ENCODE data around the gene FCER2.

Gene FCER2

GRCh38 chr19:7729211-7729610 lies 27.3 kb upstream of the FCER2 start:
- no peak overlapping the region for H3K27ac ChIP-seq
- H3K27me3 ChIP-seq (ENCODE audit: insufficient read depth, low read depth): peaks cover 57% of the 10 kb centered on the region
- H3K4me1 ChIP-seq (ENCODE audit: low read depth, poor library complexity, severe bottlenecking): no peaks in the 10 kb centered on the region
- no peak overlapping the region for H3K4me3 ChIP-seq (IDR thresholded peaks at IDR 0.05; ENCODE audit: insufficient read depth, low read depth, low read length)
- H4K20me1 ChIP-seq (ENCODE audit: insufficient read depth): no peaks in the 10 kb centered on the region
- no peak overlapping the region for H2AFZ ChIP-seq (ENCODE audit: low read depth)
- H3K79me2 ChIP-seq (ENCODE audit: insufficient read depth, low read depth): no peaks in the 10 kb centered on the region
- no peak overlapping the region for H3K9ac ChIP-seq
- no peak for TF ChIP-seq CTCF (conservative IDR thresholded peaks at IDR 0.05; ENCODE audit: low read depth, low read length)
- no peaks in the 10 kb centered on the region for H3K36me3 ChIP-seq (ENCODE audit: insufficient read depth)
- H3K4me2 ChIP-seq: no peak overlapping the region

GRCh38 chr19:7725791-7726190 lies 23.9 kb upstream of the FCER2 start:
- Histone ChIP-seq H3K4me1 (ENCODE audit: low read depth, poor library complexity, severe bottlenecking) (no peaks in the 10 kb centered on the region), H3K4me3 (IDR thresholded peaks at IDR 0.05; ENCODE audit: insufficient read depth, low read depth, low read length) (no peak overlapping the region), H3K27me3 (ENCODE audit: insufficient read depth, low read depth) (peaks cover 74% of the 10 kb centered on the region), H3K79me2 (ENCODE audit: insufficient read depth, low read depth) (no peaks in the 10 kb centered on the region), H4K20me1 (ENCODE audit: insufficient read depth) (no peaks in the 10 kb centered on the region), H3K36me3 (ENCODE audit: insufficient read depth) (no peaks in the 10 kb centered on the region), H2AFZ (ENCODE audit: low read depth) (no peak overlapping the region), H3K4me2 (no peak overlapping the region), H3K9ac (no peak overlapping the region), H3K27ac (no peak overlapping the region)
- TF ChIP-seq CTCF (conservative IDR thresholded peaks at IDR 0.05; ENCODE audit: low read depth, low read length): no peak

GRCh38 chr19:7722231-7722651 lies 20.3 kb upstream of the FCER2 start:
- H4K20me1 ChIP-seq (ENCODE audit: insufficient read depth): no peaks in the 10 kb centered on the region
- H3K4me2 ChIP-seq: no peak overlapping the region
- H3K79me2 ChIP-seq (ENCODE audit: insufficient read depth, low read depth): no peaks in the 10 kb centered on the region
- H3K36me3 ChIP-seq (ENCODE audit: insufficient read depth): no peaks in the 10 kb centered on the region
- H3K4me3 ChIP-seq (IDR thresholded peaks at IDR 0.05; ENCODE audit: insufficient read depth, low read depth, low read length): no peak overlapping the region
- H3K4me1 ChIP-seq (ENCODE audit: low read depth, poor library complexity, severe bottlenecking): no peaks in the 10 kb centered on the region
- no peak overlapping the region for H3K9ac ChIP-seq
- H3K27ac ChIP-seq: no peak overlapping the region
- no peak overlapping the region for H2AFZ ChIP-seq (ENCODE audit: low read depth)
- H3K27me3 ChIP-seq (ENCODE audit: insufficient read depth, low read depth): peaks cover 61% of the 10 kb centered on the region
- TF ChIP-seq CTCF (conservative IDR thresholded peaks at IDR 0.05; ENCODE audit: low read depth, low read length): no peak

- Histone ChIP-seq H3K4me3 (IDR thresholded peaks at IDR 0.05; ENCODE audit: insufficient read depth, low read depth, low read length) (no peak overlapping the region), H3K27me3 (ENCODE audit: insufficient read depth, low read depth) (peaks cover 50% of the 10 kb centered on the region), H3K4me1 (ENCODE audit: low read depth, poor library complexity, severe bottlenecking) (no peaks in the 10 kb centered on the region), H3K79me2 (ENCODE audit: insufficient read depth, low read depth) (no peaks in the 10 kb centered on the region), H3K27ac (no peak overlapping the region), H4K20me1 (ENCODE audit: insufficient read depth) (no peaks in the 10 kb centered on the region), H3K36me3 (ENCODE audit: insufficient read depth) (no peaks in the 10 kb centered on the region), H2AFZ (ENCODE audit: low read depth) (no peak overlapping the region), H3K4me2 (no peak overlapping the region), H3K9ac (no peak overlapping the region)
- TF ChIP-seq CTCF (conservative IDR thresholded peaks at IDR 0.05; ENCODE audit: low read depth, low read length): no peak
Observed at GRCh38 chr19:7720351-7720750, 18.4 kb upstream of the FCER2 start.

All from KMS-11 (cell line).